Loucy (cell line): ENCODE results near the gene ARHGAP27.

Experiments
- CTCF ChIP-seq: fragments of 200-600 bp; sonication (generic); conservative IDR thresholded peaks from 2 replicates; pipeline ENCODE4 v1.5.1; 2014; ENCODE audit warnings: mild to moderate bottlenecking, antibody characterized with exemption, low read length
- EZH2phosphoT487 ChIP-seq: fragments of 200-600 bp; IDR thresholded peaks from 2 replicates; pipeline ENCODE4 v1.6.1; 2018; ENCODE audit warnings: antibody characterized with exemption, mild to moderate bottlenecking, moderate library complexity, borderline replicate concordance

GRCh38 chr17:45406107-45406506, 26.6 kb downstream of the ARHGAP27 start:
- TF ChIP-seq CTCF (no peak), EZH2phosphoT487 (no peak)
